MM.1S (cell line): ENCODE data around the gene JDP2.

Experiments used
- DNase-seq: peaks from one replicate; pipeline ENCODE4 v3.0.0-alpha.2; 2015
- H2AFZ ChIP-seq: fragments of 300-600 bp; sonication (generic); 2 replicates; pipeline ENCODE4 v1.6.0; 2016; ENCODE audit warnings: antibody characterized with exemption, low read length
- H3F3A ChIP-seq: fragments of 300-600 bp; sonication (generic); 2 replicates; pipeline ENCODE4 v1.6.1; 2016; ENCODE audit warnings: mild to moderate bottlenecking, antibody characterized with exemption, low read length, moderate library complexity, mixed read lengths; ENCODE audit not compliant: insufficient read depth
- H3K27ac ChIP-seq: fragments of 300-600 bp; sonication (generic); 2 replicates; pipeline ENCODE4 v1.5.1; 2016; ENCODE audit warnings: mild to moderate bottlenecking, low read length
- H3K27me3 ChIP-seq: fragments of 300-600 bp; sonication (generic); replicated peaks from 2 replicates; pipeline ENCODE4 v1.6.0; 2016; ENCODE audit warnings: low read length; ENCODE audit not compliant: insufficient read depth
- H3K36me3 ChIP-seq: fragments of 300-600 bp; sonication (generic); replicated peaks from 2 replicates; pipeline ENCODE4 v1.6.1; 2016; ENCODE audit warnings: mild to moderate bottlenecking, low read length, mixed read lengths; ENCODE audit not compliant: insufficient read depth
- H3K4me1 ChIP-seq: fragments of 300-600 bp; sonication (generic); 2 replicates; pipeline ENCODE4 v1.6.1; 2016; ENCODE audit warnings: low read length, mixed read lengths
- H3K4me2 ChIP-seq: fragments of 300-600 bp; sonication (generic); 2 replicates; pipeline ENCODE4 v1.6.0; 2016; ENCODE audit warnings: low read depth, low read length
- H3K4me3 ChIP-seq: fragments of 300-600 bp; sonication (generic); 2 replicates; pipeline ENCODE4 v1.5.1; 2016; ENCODE audit warnings: low read length, mixed read lengths
- H3K79me2 ChIP-seq: fragments of 300-600 bp; sonication (generic); 2 replicates; pipeline ENCODE4 v1.6.1; 2016; ENCODE audit warnings: mixed run types, low read length, mixed read lengths
- H3K9ac ChIP-seq: fragments of 300-600 bp; sonication (generic); 2 replicates; pipeline ENCODE4 v1.6.1; 2016; ENCODE audit warnings: low read length, mixed read lengths
- H3K9me2 ChIP-seq: fragments of 300-600 bp; sonication (generic); replicated peaks from 2 replicates; pipeline ENCODE4 v1.6.1; 2016; ENCODE audit warnings: mild to moderate bottlenecking, low read length, mixed read lengths; ENCODE audit not compliant: insufficient read depth
- H3K9me3 ChIP-seq: fragments of 300-600 bp; sonication (generic); replicated peaks from 2 replicates; pipeline ENCODE4 v1.6.1; 2016; ENCODE audit warnings: mild to moderate bottlenecking, low read length, mixed read lengths; ENCODE audit not compliant: insufficient read depth
- H4K20me1 ChIP-seq: fragments of 300-600 bp; sonication (generic); 2 replicates; pipeline ENCODE4 v1.6.1; 2016; ENCODE audit warnings: mild to moderate bottlenecking, low read length, moderate library complexity, mixed read lengths; ENCODE audit not compliant: insufficient read depth
- EZH2 ChIP-seq: fragments of 300-600 bp; sonication (generic); optimal IDR thresholded peaks from 2 replicates; pipeline ENCODE3; 2017; ENCODE audit warnings: low read depth, mild to moderate bottlenecking, antibody characterized with exemption, low read length, mixed read lengths
- EZH2phosphoT487 ChIP-seq: fragments of 300-600 bp; sonication (generic); IDR thresholded peaks from 2 replicates; pipeline ENCODE4 v1.6.1; 2018; ENCODE audit warnings: antibody characterized with exemption, low read length
- TF ChIP-seq, protein P1 (sequence below): fragments of 300-600 bp; sonication (generic); IDR thresholded peaks from 2 replicates; pipeline ENCODE4 v1.5.1; 2016; ENCODE audit warnings: antibody characterized with exemption, low read length, mixed read lengths

The JDP2 gene

DNA sequence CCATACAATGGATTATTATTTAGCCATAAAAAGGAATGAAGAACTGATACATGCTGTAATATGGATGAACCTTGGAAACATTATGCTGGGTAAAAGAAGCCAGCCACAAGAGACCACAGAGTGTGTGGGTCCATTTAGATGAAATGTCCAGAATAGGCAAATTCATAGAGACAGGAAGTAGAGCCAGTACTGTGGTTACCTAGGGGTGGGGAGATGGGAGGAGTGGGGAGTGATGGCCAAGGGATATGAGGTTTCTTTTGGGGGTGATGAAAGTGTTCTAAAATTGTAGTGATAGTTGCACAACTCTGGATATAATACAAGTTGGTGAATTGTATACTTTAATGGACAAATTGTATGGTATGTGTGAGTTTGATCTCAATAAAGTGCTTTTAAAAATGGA lies 18.6 kb downstream of the JDP2 start:
- TF ChIP-seq EZH2 = no peak
- no peak for TF ChIP-seq EZH2phosphoT487
- no peak overlapping the region for H3K9ac ChIP-seq
- H3F3A ChIP-seq = no peaks in the 10 kb centered on the region
- no peaks in the 10 kb centered on the region for H3K4me1 ChIP-seq
- no peak overlapping the region for H3K4me3 ChIP-seq
- no peak for DNase-seq
- H3K27me3 ChIP-seq = no peaks in the 10 kb centered on the region
- no peaks in the 10 kb centered on the region for H4K20me1 ChIP-seq
- no peak overlapping the region for H3K4me2 ChIP-seq
- H3K9me2 ChIP-seq = no peaks in the 10 kb centered on the region
- H2AFZ ChIP-seq = no peak overlapping the region
- H3K9me3 ChIP-seq = no peaks in the 10 kb centered on the region
- H3K79me2 ChIP-seq = no peaks in the 10 kb centered on the region
- H3K36me3 ChIP-seq = no peaks in the 10 kb centered on the region
- no peak overlapping the region for H3K27ac ChIP-seq

DNA sequence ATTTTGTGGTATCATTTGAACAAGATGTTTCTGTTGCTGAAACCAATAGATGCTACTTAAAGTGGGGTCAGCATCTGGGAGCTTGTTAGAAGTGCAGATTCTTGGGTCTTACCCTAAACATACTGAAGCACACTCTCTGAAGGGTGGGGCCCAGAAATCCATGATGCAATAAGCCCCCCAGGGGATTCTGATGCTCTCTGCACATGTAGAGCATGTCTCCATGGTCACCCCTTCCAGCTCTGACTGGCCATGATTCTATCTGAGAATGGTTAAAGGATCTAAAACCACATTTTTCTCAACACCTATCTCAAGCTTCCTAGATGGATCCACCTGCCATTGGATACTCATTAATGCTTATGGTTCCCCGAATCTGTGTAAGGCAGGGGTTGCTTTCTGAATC lies 20.4 kb downstream of the JDP2 start:
- Histone ChIP-seq H4K20me1 (no peaks in the 10 kb centered on the region), H3K4me2 (no peak overlapping the region), H3K27ac (no peak overlapping the region), H3F3A (no peaks in the 10 kb centered on the region), H3K4me3 (no peak overlapping the region), H2AFZ (no peak overlapping the region), H3K79me2 (no peaks in the 10 kb centered on the region), H3K36me3 (no peaks in the 10 kb centered on the region), H3K9ac (no peak overlapping the region), H3K27me3 (no peaks in the 10 kb centered on the region), H3K9me3 (no peaks in the 10 kb centered on the region), H3K4me1 (no peaks in the 10 kb centered on the region), H3K9me2 (no peaks in the 10 kb centered on the region)
- DNase-seq = no peak
- TF ChIP-seq, protein P1, sequence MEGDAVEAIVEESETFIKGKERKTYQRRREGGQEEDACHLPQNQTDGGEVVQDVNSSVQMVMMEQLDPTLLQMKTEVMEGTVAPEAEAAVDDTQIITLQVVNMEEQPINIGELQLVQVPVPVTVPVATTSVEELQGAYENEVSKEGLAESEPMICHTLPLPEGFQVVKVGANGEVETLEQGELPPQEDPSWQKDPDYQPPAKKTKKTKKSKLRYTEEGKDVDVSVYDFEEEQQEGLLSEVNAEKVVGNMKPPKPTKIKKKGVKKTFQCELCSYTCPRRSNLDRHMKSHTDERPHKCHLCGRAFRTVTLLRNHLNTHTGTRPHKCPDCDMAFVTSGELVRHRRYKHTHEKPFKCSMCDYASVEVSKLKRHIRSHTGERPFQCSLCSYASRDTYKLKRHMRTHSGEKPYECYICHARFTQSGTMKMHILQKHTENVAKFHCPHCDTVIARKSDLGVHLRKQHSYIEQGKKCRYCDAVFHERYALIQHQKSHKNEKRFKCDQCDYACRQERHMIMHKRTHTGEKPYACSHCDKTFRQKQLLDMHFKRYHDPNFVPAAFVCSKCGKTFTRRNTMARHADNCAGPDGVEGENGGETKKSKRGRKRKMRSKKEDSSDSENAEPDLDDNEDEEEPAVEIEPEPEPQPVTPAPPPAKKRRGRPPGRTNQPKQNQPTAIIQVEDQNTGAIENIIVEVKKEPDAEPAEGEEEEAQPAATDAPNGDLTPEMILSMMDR = no peak
- TF ChIP-seq EZH2 (no peak), EZH2phosphoT487 (no peak)

DNA sequence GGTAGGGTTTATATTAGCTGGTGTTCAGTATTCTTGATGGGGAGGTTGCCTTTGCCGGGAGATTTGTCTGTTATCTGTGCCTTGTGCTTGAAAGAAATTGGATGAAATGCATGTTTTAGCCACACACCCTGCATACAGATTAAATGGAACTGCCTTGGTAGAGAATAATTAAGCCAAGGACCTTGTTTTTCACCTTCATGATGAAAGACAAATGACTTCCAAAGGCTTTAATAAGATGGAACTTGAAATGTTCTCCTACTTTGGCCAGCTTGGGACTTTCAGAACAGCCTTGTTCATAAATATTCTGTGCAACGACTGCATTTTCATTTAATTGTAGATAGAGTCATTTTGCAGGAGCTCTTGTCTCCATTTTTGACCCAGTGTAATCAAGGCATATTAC lies 21.2 kb downstream of the JDP2 start:
- no peaks in the 10 kb centered on the region for H3F3A ChIP-seq
- no peaks in the 10 kb centered on the region for H3K79me2 ChIP-seq
- no peak overlapping the region for H3K9ac ChIP-seq
- H2AFZ ChIP-seq = no peak overlapping the region
- H3K9me3 ChIP-seq = no peaks in the 10 kb centered on the region
- H3K9me2 ChIP-seq = no peaks in the 10 kb centered on the region
- no peaks in the 10 kb centered on the region for H3K4me1 ChIP-seq
- no peak overlapping the region for H3K4me3 ChIP-seq
- DNase-seq = no peak
- H4K20me1 ChIP-seq = no peaks in the 10 kb centered on the region
- H3K36me3 ChIP-seq = no peaks in the 10 kb centered on the region
- no peak overlapping the region for H3K27ac ChIP-seq
- H3K4me2 ChIP-seq = no peak overlapping the region
- TF ChIP-seq EZH2 (no peak), EZH2phosphoT487 (no peak)
- TF ChIP-seq, protein P1 = no peak
- H3K27me3 ChIP-seq = no peaks in the 10 kb centered on the region

DNA sequence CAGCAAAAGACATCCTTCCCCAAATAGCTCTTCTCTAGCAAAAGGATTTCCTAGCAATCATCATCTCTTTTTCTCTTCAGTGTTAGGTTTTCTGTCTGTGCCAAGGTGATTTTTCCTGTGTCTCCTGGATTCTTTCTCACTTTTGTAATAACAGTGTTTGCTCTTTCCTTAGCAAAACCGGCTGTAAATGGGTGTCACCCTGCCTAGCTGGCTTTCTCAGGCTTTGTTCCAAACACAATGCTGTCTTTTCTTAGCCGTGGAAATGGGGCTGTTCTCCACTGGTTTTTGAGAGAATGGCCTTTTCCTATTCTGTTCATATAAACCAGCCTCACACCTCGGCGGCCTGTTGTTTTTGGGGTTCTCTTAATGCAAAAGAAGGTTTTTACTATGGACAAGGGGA lies 21.9 kb downstream of the JDP2 start:
- H3K36me3 ChIP-seq = no peaks in the 10 kb centered on the region
- H3K4me2 ChIP-seq = no peak overlapping the region
- no peak overlapping the region for H3K9ac ChIP-seq
- DNase-seq = no peak
- H3K4me1 ChIP-seq = no peaks in the 10 kb centered on the region
- no peaks in the 10 kb centered on the region for H3K9me3 ChIP-seq
- no peak overlapping the region for H3K4me3 ChIP-seq
- no peaks in the 10 kb centered on the region for H3K79me2 ChIP-seq
- no peaks in the 10 kb centered on the region for H4K20me1 ChIP-seq
- H3K27me3 ChIP-seq = no peaks in the 10 kb centered on the region
- H2AFZ ChIP-seq = no peak overlapping the region
- TF ChIP-seq EZH2 (no peak), EZH2phosphoT487 (no peak)
- TF ChIP-seq, protein P1 = no peak
- H3K27ac ChIP-seq = no peak overlapping the region
- no peaks in the 10 kb centered on the region for H3F3A ChIP-seq
- no peaks in the 10 kb centered on the region for H3K9me2 ChIP-seq
